HFF-Myc (cell line): ENCODE data around the gene CAPN1.
"Not testable (repeated sequence)": the region's sequence is repeated elsewhere in the genome, so short reads cannot be mapped to it uniquely, and the experiment has no call there.

Experiments
- DNase-seq: peaks from one replicate; pipeline ENCODE4 v3.0.0-alpha.2; 2011; ENCODE audit warnings: low read depth; ENCODE audit errors: extremely low read depth
- H3K4me3 ChIP-seq: replicated peaks from 2 replicates; pipeline ENCODE4 v1.5.1; 2011; ENCODE audit warnings: low read depth, mild to moderate bottlenecking, control low read depth, low read length
- CTCF ChIP-seq: IDR thresholded peaks from 2 replicates; pipeline ENCODE4 v1.5.1; 2012; ENCODE audit warnings: mild to moderate bottlenecking, low read depth, low read length, control low read depth; ENCODE audit errors: missing control alignments

Gene CAPN1

GRCh38 chr11:65169164-65169641 lies 12.5 kb upstream of the CAPN1 start:
- no peak overlapping the region for H3K4me3 ChIP-seq
- DNase-seq = no peak
- no peak for TF ChIP-seq CTCF

- H3K4me3 ChIP-seq = no peak within 1 kb of the TSS
- DNase-seq = no peak
- TF ChIP-seq CTCF = no peak
These were observed 11.6 kb upstream of the CAPN1 start, which contains the start of gene SPDYC for GRCh38 chr11:65170058-65170534. Gene SPDYC, plus strand, starts transcription at chr11:65170233. Its CDS starts 1,125 bp downstream, at chr11:65171358.

GRCh38 chr11:65172600-65172999 lies 9.1 kb upstream of the CAPN1 start:
- H3K4me3 ChIP-seq = no peak overlapping the region
- no peak for TF ChIP-seq CTCF
- no peak for DNase-seq

GRCh38 chr11:65174571-65175010 lies 7.1 kb upstream of the CAPN1 start:
- H3K4me3 ChIP-seq, DNase-seq: not testable (repeated sequence)

GRCh38 chr11:65180877-65181568 lies 705 bp upstream of the CAPN1 start:
- DNase-seq = no peak
- H3K4me3 ChIP-seq = peak overlapping the region; percentile 90
- peak; percentile 32 for TF ChIP-seq CTCF

- peak overlapping the region; percentile 90 for H3K4me3 ChIP-seq
- DNase-seq = no peak
- no peak for TF ChIP-seq CTCF
These were observed 786 bp downstream of the CAPN1 start for GRCh38 chr11:65182258-65183170.
